Suprapubic skin (tissue), 4 donors: ENCODE data around the gene TRIO. TPM values are rescaled to one million over a fixed set of nuclear protein-coding genes. Genes with fewer than 3 reads are reported as not detected.

Source experiments
- DNase-seq, 2 donors: peaks; one replicate each; pipeline ENCODE4 v3.0.0-alpha.2; 2019; ENCODE audit warnings: low spot score in 2 of 2
- H3K27ac ChIP-seq: fragments of 200-600 bp; sonication (generic); one replicate; pipeline ENCODE4 v1.5.1; 2019
- H3K27me3 ChIP-seq: fragments of 200-600 bp; sonication (generic); one replicate; pipeline ENCODE4 v1.5.1; 2019
- H3K36me3 ChIP-seq: fragments of 200-600 bp; sonication (generic); one replicate; pipeline ENCODE4 v1.5.1; 2019
- H3K4me1 ChIP-seq: fragments of 200-600 bp; sonication (generic); one replicate; pipeline ENCODE4 v1.5.1; 2019
- H3K4me3 ChIP-seq: fragments of 200-600 bp; sonication (generic); one replicate; pipeline ENCODE4 v1.5.1; 2019; ENCODE audit warnings: mild to moderate bottlenecking
- H3K9me3 ChIP-seq: fragments of 200-600 bp; sonication (generic); one replicate; pipeline ENCODE4 v1.5.1; 2019
- CTCF ChIP-seq, 2 donors: fragments of 200-600 bp in 1 of 2; fragments of 450-650 bp in 1 of 2; sonication (generic) in 1 of 2; IDR thresholded peaks; one replicate each; pipeline ENCODE4 v1.5.1; 2016 to 2019; ENCODE audit warnings: antibody characterized with exemption in 2 of 2, mild to moderate bottlenecking in 1 of 2, moderate library complexity in 1 of 2
- EP300 ChIP-seq: sonication (generic); formaldehyde crosslinking; IDR thresholded peaks from one replicate; pipeline ENCODE4 v1.6.1; 2017; ENCODE audit warnings: antibody characterized with exemption
- POLR2A ChIP-seq, 2 donors: fragments of 450-650 bp; IDR thresholded peaks; one replicate each; pipeline ENCODE4 v1.6.1; 2017; ENCODE audit warnings: antibody characterized with exemption in 2 of 2, mild to moderate bottlenecking in 2 of 2, moderate library complexity in 2 of 2
- POLR2AphosphoS5 ChIP-seq, 3 donors: sonication (generic); formaldehyde crosslinking; IDR thresholded peaks; one replicate each; pipeline ENCODE4 v1.6.1; 2017; ENCODE audit warnings: antibody characterized with exemption in 3 of 3
- WGBS: methylation state at CpG from one replicate; pipeline ENCODE4 v1.1.5; 2018; 5-methylcytosine and 5-hydroxymethylcytosine counted together
- total RNA-seq, 4 donors: library from RNA; depleted of rRNA; stranded (reverse); fragments of >200 nt; gene quantifications; one replicate each; pipeline ENCODE4 v1.1.0, GENCODE V29; 2016

TRIO gene
- total RNA-seq, 4 donors from 2014 or later: 62.7 to 159 (median 70.4) TPM

DNA sequence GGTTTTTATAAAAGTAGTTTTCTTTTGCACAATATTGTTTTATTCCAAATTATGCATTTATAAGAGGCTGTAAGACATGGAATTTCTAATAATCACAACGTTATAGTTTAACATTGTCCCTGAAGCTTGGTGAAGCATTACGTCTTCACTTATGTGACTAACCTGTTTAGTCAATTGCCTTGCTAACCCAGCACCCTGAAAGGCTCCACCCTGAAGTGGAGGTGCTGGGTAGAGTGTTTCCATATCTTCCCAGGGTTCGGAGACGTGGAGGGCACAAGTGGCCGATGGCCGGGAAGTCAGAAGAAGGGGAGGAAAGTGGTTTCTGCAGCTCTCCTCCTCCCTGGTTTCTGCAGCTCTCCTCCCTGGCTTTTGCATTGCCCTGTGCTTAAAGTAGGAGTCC is 83.4 kb downstream of the TRIO start:
- DNase-seq: no peak
- WGBS: 94% methylated on average over 6 of the region's 6 CpGs
- H3K4me1 ChIP-seq: no peaks in the 10 kb centered on the region
- no peaks in the 10 kb centered on the region for H3K27me3 ChIP-seq
- H3K4me3 ChIP-seq: no peak overlapping the region
- no peak for TF ChIP-seq CTCF (IDR thresholded peaks at IDR 0.05)
- TF ChIP-seq POLR2A (IDR thresholded peaks at IDR 0.05): no peak
- TF ChIP-seq POLR2AphosphoS5 (IDR thresholded peaks at IDR 0.05): no peak
- no peak for TF ChIP-seq EP300
- no peak overlapping the region for H3K27ac ChIP-seq
- no peaks in the 10 kb centered on the region for H3K36me3 ChIP-seq
- H3K9me3 ChIP-seq: no peaks in the 10 kb centered on the region

DNA sequence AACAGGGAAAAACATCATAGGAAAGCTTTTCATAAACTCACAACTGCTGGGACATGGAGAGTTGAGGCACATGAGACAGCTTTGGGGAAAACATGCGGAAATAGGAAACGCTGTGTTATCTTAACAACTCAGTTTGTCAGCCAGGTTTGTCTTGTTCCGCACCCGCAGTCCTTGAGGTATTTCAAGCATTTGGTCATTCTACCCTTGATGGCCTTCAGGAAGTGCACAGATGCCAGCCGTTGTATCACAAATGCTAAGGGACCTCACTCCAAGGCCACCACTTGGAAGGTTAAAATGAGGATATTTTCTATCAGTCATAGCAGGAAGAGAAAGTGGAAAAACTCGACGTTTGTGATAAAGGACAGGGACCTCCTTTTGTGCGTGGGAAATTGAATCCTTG is 83.8 kb downstream of the TRIO start:
- no peaks in the 10 kb centered on the region for H3K9me3 ChIP-seq
- WGBS: 78% methylated on average over 8 of the region's 8 CpGs

DNA sequence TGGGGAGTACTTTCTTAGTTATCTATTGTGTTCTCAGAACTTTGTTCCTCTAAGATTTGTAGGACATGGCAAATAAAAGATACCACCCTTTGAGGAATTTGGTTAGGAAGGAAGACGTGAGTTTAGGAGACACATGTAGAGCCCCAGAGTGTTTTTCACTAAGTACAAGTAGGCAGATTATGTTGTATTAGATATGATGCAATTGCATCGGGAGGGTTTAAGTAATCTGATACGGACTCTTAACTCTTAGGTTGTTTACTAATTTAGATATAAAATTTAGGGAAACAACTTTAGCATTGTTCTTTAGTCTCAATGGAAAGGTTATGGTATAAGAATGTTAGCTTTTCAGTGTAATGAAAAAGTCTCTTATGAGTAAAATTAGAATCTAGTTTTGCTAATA is 84.4 kb downstream of the TRIO start:
- H3K27ac ChIP-seq: no peak overlapping the region
- H3K4me1 ChIP-seq: no peaks in the 10 kb centered on the region
- no peaks in the 10 kb centered on the region for H3K27me3 ChIP-seq
- 55% methylated on average over 3 of the region's 3 CpGs for WGBS
- no peaks in the 10 kb centered on the region for H3K36me3 ChIP-seq
- TF ChIP-seq EP300 (no peak), POLR2AphosphoS5 (IDR thresholded peaks at IDR 0.05) (no peak), POLR2A (IDR thresholded peaks at IDR 0.05) (no peak), CTCF (IDR thresholded peaks at IDR 0.05) (no peak)
- no peaks in the 10 kb centered on the region for H3K9me3 ChIP-seq
- H3K4me3 ChIP-seq: no peak overlapping the region
- DNase-seq: no peak

More for the DNA sequence above, 83.8 kb downstream of the TRIO start:
- Histone ChIP-seq H3K27ac (no peak overlapping the region), H3K4me3 (no peak overlapping the region), H3K4me1 (no peaks in the 10 kb centered on the region), H3K36me3 (no peaks in the 10 kb centered on the region), H3K27me3 (no peaks in the 10 kb centered on the region)
- no peak for DNase-seq
- TF ChIP-seq EP300: no peak
- no peak for TF ChIP-seq POLR2AphosphoS5 (IDR thresholded peaks at IDR 0.05)
- no peak for TF ChIP-seq CTCF (IDR thresholded peaks at IDR 0.05)
- TF ChIP-seq POLR2A (IDR thresholded peaks at IDR 0.05): no peak

GRCh38 chr5:14228219-14228618 is 85.1 kb downstream of the TRIO start:
- Histone ChIP-seq H3K27ac (no peak overlapping the region), H3K4me1 (no peaks in the 10 kb centered on the region), H3K27me3 (no peaks in the 10 kb centered on the region), H3K9me3 (no peaks in the 10 kb centered on the region), H3K4me3 (no peak overlapping the region), H3K36me3 (no peaks in the 10 kb centered on the region)
- TF ChIP-seq EP300 (no peak), POLR2AphosphoS5 (IDR thresholded peaks at IDR 0.05) (no peak), CTCF (IDR thresholded peaks at IDR 0.05) (no peak), POLR2A (IDR thresholded peaks at IDR 0.05) (no peak)
- 84% methylated on average over 6 of the region's 6 CpGs for WGBS
- no peak for DNase-seq

GRCh38 chr5:14229181-14229580 is 86.0 kb downstream of the TRIO start:
- no peak for DNase-seq
- TF ChIP-seq POLR2AphosphoS5 (IDR thresholded peaks at IDR 0.05) (no peak), POLR2A (IDR thresholded peaks at IDR 0.05) (no peak), CTCF (IDR thresholded peaks at IDR 0.05) (no peak), EP300 (no peak)
- Histone ChIP-seq H3K9me3 (no peaks in the 10 kb centered on the region), H3K27ac (no peak overlapping the region), H3K36me3 (no peaks in the 10 kb centered on the region), H3K27me3 (no peaks in the 10 kb centered on the region), H3K4me3 (no peak overlapping the region), H3K4me1 (no peaks in the 10 kb centered on the region)
- 100% methylated on average over 1 of the region's 1 CpG for WGBS
